ENCODE measurements around the gene VASP.

GRCh38 chr19:45477186-45477585 lies 30.1 kb upstream of the VASP start:
- no peak for TF ChIP-seq CTCF (conservative IDR thresholded peaks at IDR 0.05 in 1 of 2, IDR thresholded peaks at IDR 0.05 in 1 of 2; ENCODE audit: extremely low read depth in 1 of 2, insufficient read depth in 1 of 2, low read depth in 1 of 2, low read length in 2 of 2)
- no peak for TF ChIP-seq EZH2 (IDR thresholded peaks at IDR 0.05; ENCODE audit: borderline replicate concordance, low read length)
